GM23338 (cell line): ENCODE data around the gene R3HDM4.

Experiments used
- CREB1 ChIP-seq: fragments of 250-450 bp; sonication (Bioruptor Pico); IDR thresholded peaks from 2 replicates; pipeline ENCODE4 v1.5.0; 2020; ENCODE audit warnings: low read depth, mild to moderate bottlenecking, moderate library complexity
- EZH2 ChIP-seq: fragments of 200-600 bp; sonication (generic); IDR thresholded peaks from one replicate; pipeline ENCODE4 v1.8.0; 2017; ENCODE audit warnings: antibody characterized with exemption, mild to moderate bottlenecking, low read depth; ENCODE audit not compliant: unreplicated experiment
- EZH2phosphoT487 ChIP-seq: fragments of 200-600 bp; sonication (generic); IDR thresholded peaks from one replicate; pipeline ENCODE4 v1.8.1; 2018; ENCODE audit warnings: antibody characterized with exemption; ENCODE audit not compliant: unreplicated experiment
- JUNB ChIP-seq: IDR thresholded peaks from one replicate; pipeline ENCODE4 v1.6.1; 2016; ENCODE audit warnings: antibody characterized with exemption; ENCODE audit not compliant: unreplicated experiment
- POLR2AphosphoS5 ChIP-seq: IDR thresholded peaks from 2 replicates; pipeline ENCODE4 v1.6.1; 2016; ENCODE audit warnings: antibody characterized with exemption, low read depth
- REST ChIP-seq: IDR thresholded peaks from one replicate; pipeline ENCODE4 v1.6.1; 2018; ENCODE audit warnings: antibody characterized with exemption; ENCODE audit not compliant: unreplicated experiment
- STAT1 ChIP-seq: IDR thresholded peaks from one replicate; pipeline ENCODE4 v1.6.1; 2016; ENCODE audit warnings: antibody characterized with exemption; ENCODE audit not compliant: unreplicated experiment
- TF ChIP-seq, protein P1 (sequence below), 2 experiments: fragments of 200-600 bp in 1 of 2; sonication (generic) in 1 of 2; conservative IDR thresholded peaks; 2 replicates each; pipeline versions ENCODE4 v1.5.1 to v1.6.1; 2016 to 2017; ENCODE audit warnings: antibody characterized with exemption in 2 of 2, low read depth in 2 of 2, mild to moderate bottlenecking in 2 of 2, moderate library complexity in 1 of 2

GRCh38 chr19:853014-853585 is 59.9 kb downstream of the R3HDM4 start:
- TF ChIP-seq, protein P1, sequence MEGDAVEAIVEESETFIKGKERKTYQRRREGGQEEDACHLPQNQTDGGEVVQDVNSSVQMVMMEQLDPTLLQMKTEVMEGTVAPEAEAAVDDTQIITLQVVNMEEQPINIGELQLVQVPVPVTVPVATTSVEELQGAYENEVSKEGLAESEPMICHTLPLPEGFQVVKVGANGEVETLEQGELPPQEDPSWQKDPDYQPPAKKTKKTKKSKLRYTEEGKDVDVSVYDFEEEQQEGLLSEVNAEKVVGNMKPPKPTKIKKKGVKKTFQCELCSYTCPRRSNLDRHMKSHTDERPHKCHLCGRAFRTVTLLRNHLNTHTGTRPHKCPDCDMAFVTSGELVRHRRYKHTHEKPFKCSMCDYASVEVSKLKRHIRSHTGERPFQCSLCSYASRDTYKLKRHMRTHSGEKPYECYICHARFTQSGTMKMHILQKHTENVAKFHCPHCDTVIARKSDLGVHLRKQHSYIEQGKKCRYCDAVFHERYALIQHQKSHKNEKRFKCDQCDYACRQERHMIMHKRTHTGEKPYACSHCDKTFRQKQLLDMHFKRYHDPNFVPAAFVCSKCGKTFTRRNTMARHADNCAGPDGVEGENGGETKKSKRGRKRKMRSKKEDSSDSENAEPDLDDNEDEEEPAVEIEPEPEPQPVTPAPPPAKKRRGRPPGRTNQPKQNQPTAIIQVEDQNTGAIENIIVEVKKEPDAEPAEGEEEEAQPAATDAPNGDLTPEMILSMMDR (conservative IDR thresholded peaks at IDR 0.05; ENCODE audit: low read depth in 2 of 2) = no peak
- no peak for TF ChIP-seq REST
- no peak for TF ChIP-seq EZH2
- TF ChIP-seq EZH2phosphoT487 = no peak
- TF ChIP-seq POLR2AphosphoS5 = no peak
- TF ChIP-seq JUNB = no peak
- no peak for TF ChIP-seq CREB1 (CRISPR knock-in tag)
- no peak for TF ChIP-seq STAT1
